GM19035 (cell line): ENCODE data around the gene SLC45A3.

ENCODE experiments used
- ATAC-seq: cut with Tn5 transposase; IDR thresholded peaks from one replicate; pipeline ENCODE4 v1.9.1; 2021; ENCODE audit not compliant: unreplicated experiment

Gene SLC45A3

GRCh38 chr1:205610901-205611466 lies 69.3 kb downstream of the SLC45A3 start:
- no peak for ATAC-seq

- no peak for ATAC-seq
These were observed 70.3 kb downstream of the SLC45A3 start for GRCh38 chr1:205610036-205610435.
